GM10266 (cell line): Measurements from ENCODE around the gene THUMPD3.

Experiments
- DNase-seq: peaks from one replicate; pipeline ENCODE4 v3.0.0; 2012; ENCODE audit errors: extremely low spot score
- TF ChIP-seq, protein P1 (sequence below): IDR thresholded peaks from 2 replicates; pipeline ENCODE4 v1.5.1; 2012; ENCODE audit warnings: mild to moderate bottlenecking, low read depth; ENCODE audit not compliant: control insufficient read depth, insufficient read depth; ENCODE audit errors: missing control alignments

The THUMPD3 gene

DNA sequence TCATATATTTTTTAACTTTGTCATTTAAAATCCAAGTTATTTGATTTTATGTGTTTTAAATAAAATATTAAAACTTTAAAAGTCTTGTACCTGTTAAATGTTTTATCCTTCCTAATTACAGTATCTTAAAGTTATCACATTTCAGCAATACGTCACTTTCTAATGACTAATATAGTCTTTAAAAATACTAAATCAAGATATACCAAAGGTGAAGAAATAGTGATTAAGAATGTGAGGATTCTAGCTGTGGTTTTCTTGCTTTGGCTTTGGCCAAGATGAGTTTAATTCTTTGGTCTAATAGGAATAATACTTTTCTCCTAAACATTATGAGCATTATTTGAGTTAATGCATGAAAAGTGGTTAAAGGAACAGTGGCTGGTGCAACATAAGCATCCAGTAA is 48.4 kb downstream of the THUMPD3 start:
- no peak for DNase-seq
- TF ChIP-seq, protein P1, sequence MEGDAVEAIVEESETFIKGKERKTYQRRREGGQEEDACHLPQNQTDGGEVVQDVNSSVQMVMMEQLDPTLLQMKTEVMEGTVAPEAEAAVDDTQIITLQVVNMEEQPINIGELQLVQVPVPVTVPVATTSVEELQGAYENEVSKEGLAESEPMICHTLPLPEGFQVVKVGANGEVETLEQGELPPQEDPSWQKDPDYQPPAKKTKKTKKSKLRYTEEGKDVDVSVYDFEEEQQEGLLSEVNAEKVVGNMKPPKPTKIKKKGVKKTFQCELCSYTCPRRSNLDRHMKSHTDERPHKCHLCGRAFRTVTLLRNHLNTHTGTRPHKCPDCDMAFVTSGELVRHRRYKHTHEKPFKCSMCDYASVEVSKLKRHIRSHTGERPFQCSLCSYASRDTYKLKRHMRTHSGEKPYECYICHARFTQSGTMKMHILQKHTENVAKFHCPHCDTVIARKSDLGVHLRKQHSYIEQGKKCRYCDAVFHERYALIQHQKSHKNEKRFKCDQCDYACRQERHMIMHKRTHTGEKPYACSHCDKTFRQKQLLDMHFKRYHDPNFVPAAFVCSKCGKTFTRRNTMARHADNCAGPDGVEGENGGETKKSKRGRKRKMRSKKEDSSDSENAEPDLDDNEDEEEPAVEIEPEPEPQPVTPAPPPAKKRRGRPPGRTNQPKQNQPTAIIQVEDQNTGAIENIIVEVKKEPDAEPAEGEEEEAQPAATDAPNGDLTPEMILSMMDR: no peak

DNA sequence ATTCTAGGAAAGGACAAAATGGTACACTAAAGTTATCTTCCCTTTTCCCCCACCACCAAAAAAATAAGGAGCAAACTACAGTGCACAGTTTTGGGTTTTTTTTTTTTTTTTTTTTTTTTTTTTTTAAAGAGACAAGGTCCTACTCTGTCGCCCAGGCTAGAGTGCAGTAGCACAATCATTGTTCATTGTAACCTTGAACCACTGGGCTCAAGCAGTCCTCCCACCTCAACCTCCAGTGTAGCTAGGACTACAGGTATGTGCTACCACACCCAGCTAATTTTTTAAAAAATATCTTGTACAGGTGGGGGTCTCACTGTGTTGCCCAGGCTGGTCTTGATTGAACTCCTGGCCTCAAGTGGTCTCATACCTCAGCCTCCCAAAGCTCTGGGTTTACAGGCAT is 49.4 kb downstream of the THUMPD3 start:
- no peak for DNase-seq
- TF ChIP-seq, protein P1: no peak

DNA sequence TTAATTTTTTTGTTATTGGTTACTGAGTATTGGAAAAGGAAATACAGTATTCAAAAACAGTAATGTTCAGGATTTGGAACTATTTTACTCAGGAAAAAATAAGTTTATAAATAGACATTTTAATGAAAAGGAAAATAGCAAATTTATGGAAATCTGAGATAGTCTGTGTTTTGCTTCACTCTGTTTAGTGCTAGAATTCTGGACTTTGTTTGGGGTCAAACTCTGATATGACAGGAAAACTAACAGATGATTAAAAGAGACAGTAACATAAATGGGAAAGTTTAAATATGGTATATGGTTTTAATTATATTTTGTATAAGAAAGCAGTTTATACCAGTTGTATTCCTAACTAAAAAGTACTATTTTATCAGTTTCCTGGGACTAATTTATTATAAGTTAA is 52.0 kb downstream of the THUMPD3 start:
- TF ChIP-seq, protein P1: no peak

DNA sequence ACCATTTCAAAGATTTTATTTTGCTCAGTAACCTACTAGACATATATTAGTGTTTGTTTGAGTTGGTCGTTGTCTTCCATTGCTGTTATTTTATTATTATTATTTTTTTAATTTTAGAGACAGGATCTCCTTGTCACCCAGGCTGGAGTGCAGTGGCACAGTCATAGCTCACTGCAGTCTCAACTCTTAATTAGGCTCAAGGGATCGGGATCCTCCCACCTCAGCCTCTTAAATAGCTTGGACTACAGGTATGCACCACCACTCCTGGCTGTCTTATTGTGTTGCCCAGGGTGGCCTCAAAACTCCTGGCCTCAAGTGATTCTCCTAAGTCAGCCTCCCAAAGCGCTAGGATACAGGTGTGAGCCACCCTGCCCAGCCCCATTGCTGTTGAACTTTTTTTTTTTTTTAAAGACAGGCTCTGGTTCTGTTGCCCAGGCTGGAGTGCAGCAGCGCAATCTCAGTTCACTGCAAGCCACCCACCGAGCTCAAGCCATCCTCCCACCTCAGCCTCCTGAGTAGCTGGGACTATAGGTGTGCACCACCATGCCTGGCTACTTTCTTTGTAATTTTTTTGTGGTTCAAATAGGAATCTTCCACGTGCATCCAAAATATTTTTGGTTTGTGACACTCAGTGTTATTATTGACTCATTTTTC is 52.8 kb downstream of the THUMPD3 start:
- TF ChIP-seq, protein P1: no peak
- DNase-seq: no peak

More for the DNA sequence above, 52.0 kb downstream of the THUMPD3 start:
- DNase-seq: no peak

DNA sequence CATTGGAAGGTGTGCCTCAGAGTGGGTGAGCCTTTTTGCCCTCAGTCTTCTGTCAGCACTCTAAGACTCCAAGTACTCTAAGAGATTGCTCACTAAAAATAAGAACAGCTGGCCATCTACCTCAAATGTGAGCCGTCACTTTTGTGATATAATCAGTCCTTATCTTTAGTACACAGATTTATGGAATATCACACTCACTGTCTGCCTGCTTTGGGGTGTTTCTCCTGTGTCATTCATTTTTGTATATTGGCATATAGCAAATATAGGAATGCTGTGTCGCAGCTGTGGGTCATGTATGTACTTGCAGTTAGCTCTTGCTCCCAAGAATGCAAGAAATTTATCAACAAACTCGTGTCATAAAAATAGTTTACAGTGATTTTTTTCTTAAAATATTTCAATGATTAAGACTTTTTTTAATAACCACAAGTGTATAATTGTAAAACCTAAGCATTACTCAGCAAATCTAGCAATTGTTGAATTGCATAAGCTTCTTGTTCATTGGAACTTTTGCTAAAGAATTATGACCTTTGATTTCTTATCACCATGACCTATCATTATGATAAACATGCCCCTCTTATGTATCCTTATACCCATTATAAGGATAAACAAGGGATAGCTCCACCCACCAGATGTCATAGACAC is 53.4 kb downstream of the THUMPD3 start:
- DNase-seq: no peak
- TF ChIP-seq, protein P1: no peak

DNA sequence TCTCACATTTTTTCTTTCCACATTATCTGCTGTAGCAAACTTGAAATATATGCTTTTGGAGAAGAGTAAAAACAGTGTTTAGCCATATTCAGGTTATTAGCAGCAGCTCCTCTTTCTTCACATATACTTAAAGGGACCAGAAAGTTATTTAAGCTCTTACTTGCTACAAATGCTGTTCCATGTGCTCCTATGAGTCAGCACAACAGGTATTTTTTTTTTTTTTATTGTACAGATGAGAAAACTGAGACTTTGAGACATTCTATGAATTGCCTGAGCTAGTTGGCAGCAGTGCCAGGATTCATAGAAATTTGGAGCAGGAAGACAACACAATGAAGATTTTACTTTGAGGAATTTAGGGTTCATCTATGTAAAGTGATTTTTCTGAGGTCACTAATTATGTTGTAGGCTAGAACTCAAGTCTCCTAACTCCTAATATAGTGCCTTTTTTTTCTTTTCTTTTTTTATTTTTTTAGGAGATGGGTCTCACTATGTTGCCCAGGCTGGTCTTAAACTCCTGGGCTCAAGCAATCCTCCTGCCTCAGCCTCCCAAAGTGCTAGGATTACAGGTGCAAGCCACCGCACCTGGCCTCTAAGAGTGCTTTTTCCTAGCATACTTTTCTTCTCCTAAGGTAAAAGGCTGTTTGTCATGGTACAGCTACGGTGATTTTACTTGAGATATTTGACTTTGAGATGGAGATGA is 58.1 kb downstream of the THUMPD3 start:
- TF ChIP-seq, protein P1: no peak
- DNase-seq: no peak
